Left kidney (tissue), 2 donors: Measurements from ENCODE around the gene INSYN1. TPM values are rescaled to one million over a fixed set of nuclear protein-coding genes. Genes with fewer than 3 reads are reported as not detected.

Experiments used
- DNase-seq: peaks from one replicate; pipeline ENCODE4 v3.0.0-alpha.2; 2013
- polyA plus RNA-seq: library from polyadenylated mRNA; unstranded; fragments of 120-200 nt; gene quantifications from one replicate; pipeline ENCODE4 v1.2.1, GENCODE V29; 2013; ENCODE audit not compliant: insufficient read length

INSYN1 gene
- polyA plus RNA-seq, 1 donor = 12.6 TPM

GRCh38 chr15:73691396-73691795 is 61.8 kb downstream of the INSYN1 start:
- no peak for DNase-seq

- no peak for DNase-seq
Measured at GRCh38 chr15:73688455-73688854, 64.7 kb downstream of the INSYN1 start.

- DNase-seq = no peak
Measured at GRCh38 chr15:73687351-73687750, 65.8 kb downstream of the INSYN1 start.

- DNase-seq = no peak
Measured at GRCh38 chr15:73686781-73687256, 66.3 kb downstream of the INSYN1 start.

GRCh38 chr15:73685981-73686380 is 67.2 kb downstream of the INSYN1 start:
- DNase-seq = no peak

Other genes with a start within 250 kb of the INSYN1 start
- 187 TPM for gene NPTN, start 120.0 kb downstream of the INSYN1 start, polyA plus RNA-seq
- 152 TPM for gene CD276, start 69.0 kb downstream of the INSYN1 start, polyA plus RNA-seq
- not detected for gene TBC1D21, start 120.2 kb upstream of the INSYN1 start, polyA plus RNA-seq
- gene LOXL1, start 173.1 kb upstream of the INSYN1 start, polyA plus RNA-seq = 70.4 TPM
- 10.3 TPM for gene STOML1, start 238.9 kb upstream of the INSYN1 start, polyA plus RNA-seq
- 31.8 TPM for gene PML, start 241.4 kb upstream of the INSYN1 start, polyA plus RNA-seq